ENCODE data around the gene FUNDC2. TPM values are rescaled to one million over a fixed set of nuclear protein-coding genes. Genes with fewer than 3 reads are reported as not detected.

Gene FUNDC2
- total and polyA plus RNA-seq, 2 of the 13 experiments (the other 11 are each of a cell fraction or from before 2014, with no cell fraction given) = 65.3 to 109 TPM

DNA sequence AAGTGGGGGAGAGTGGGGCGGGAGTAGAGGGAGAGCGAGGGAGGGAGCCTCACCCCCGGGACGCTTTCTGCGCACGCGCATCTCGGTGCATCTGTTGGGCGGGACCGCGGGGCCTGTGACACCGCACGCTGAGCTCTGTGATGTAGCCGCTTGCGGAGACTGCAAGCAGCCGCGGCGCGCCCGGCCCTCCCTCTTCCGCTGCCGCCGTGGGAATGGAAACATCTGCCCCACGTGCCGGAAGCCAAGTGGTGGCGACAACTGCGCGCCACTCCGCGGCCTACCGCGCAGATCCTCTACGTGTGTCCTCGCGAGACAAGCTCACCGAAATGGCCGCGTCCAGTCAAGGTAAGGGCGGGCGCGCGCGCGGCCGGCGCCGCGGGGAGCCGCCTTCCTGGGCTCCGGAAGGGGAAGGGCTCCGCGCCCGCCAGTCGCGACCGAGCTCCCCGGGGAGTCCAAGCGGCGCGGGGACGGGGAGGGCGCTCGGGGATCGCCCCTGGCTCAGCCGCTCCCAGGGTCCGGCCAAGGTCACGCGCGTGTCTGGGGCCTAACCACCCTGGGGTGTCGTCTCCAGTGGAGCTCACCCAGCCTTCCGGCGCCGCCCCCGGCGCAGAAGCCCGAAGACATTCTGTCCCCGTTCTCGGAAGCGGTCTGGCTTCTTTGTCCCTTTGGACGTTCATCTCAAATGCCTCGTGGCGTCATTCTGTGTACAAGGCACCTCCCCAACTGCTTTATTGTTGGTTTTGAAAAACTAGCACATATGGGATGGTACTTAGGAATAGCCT, at the start of gene FUNDC2 (continued):
- TF ChIP-seq FOSL2 (CRISPR knock-in tag; IDR thresholded peaks at IDR 0.05) (no peak; the same call in 1 of the 2 replicates), SPEN (CRISPR knock-in tag; IDR thresholded peaks at IDR 0.05; ENCODE audit: low read depth) (peak; percentile 73), ZZZ3 (CRISPR knock-in tag; IDR thresholded peaks at IDR 0.05; ENCODE audit: borderline replicate concordance) (no peak), ZNF607 (CRISPR knock-in tag; IDR thresholded peaks at IDR 0.05; ENCODE audit: borderline replicate concordance) (no peak), NFYB (CRISPR knock-in tag; IDR thresholded peaks at IDR 0.05) (no peak), KDM5A (IDR thresholded peaks at IDR 0.05; ENCODE audit: borderline replicate concordance, low read length) (no peak), HDAC1 (CRISPR knock-in tag; IDR thresholded peaks at IDR 0.05) (peak; percentile 46; the same call in 1 of the 2 replicates), CHD4 (IDR thresholded peaks at IDR 0.05; ENCODE audit: borderline replicate concordance, low read length) (no peak), ATAD3A (CRISPR knock-in tag; IDR thresholded peaks at IDR 0.05) (no peak), ZEB1 (IDR thresholded peaks at IDR 0.05; ENCODE audit: insufficient replicate concordance, low read depth) (no peak), KDM2A (CRISPR knock-in tag; IDR thresholded peaks at IDR 0.05; ENCODE audit: borderline replicate concordance, low read depth) (peak; percentile 62; the same call in 1 of the 2 replicates), NR2F6 (IDR thresholded peaks at IDR 0.05) (no peak), NR2F6 (CRISPR knock-in tag; IDR thresholded peaks at IDR 0.05) (no peak), ZC3H4 (CRISPR knock-in tag; IDR thresholded peaks at IDR 0.05; ENCODE audit: borderline replicate concordance) (no peak), ZNF674 (CRISPR knock-in tag; IDR thresholded peaks at IDR 0.05; ENCODE audit: low read depth) (no peak), ZNF598 (CRISPR knock-in tag; IDR thresholded peaks at IDR 0.05; ENCODE audit: borderline replicate concordance) (no peak)
- TF ChIP-seq, protein P1, sequence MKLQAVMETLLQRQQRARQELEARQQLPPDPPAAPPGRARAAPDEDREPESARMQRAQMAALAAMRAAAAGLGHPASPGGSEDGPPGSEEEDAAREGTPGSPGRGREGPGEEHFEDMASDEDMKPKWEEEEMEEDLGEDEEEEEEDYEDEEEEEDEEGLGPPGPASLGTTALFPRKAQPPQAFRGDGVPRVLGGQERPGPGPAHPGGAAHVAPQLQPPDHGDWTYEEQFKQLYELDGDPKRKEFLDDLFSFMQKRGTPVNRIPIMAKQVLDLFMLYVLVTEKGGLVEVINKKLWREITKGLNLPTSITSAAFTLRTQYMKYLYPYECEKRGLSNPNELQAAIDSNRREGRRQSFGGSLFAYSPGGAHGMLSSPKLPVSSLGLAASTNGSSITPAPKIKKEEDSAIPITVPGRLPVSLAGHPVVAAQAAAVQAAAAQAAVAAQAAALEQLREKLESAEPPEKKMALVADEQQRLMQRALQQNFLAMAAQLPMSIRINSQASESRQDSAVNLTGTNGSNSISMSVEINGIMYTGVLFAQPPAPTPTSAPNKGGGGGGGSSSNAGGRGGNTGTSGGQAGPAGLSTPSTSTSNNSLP (IDR thresholded peaks at IDR 0.05; ENCODE audit: low read depth, low read length) = no peak
- TF ChIP-seq, protein P2, sequence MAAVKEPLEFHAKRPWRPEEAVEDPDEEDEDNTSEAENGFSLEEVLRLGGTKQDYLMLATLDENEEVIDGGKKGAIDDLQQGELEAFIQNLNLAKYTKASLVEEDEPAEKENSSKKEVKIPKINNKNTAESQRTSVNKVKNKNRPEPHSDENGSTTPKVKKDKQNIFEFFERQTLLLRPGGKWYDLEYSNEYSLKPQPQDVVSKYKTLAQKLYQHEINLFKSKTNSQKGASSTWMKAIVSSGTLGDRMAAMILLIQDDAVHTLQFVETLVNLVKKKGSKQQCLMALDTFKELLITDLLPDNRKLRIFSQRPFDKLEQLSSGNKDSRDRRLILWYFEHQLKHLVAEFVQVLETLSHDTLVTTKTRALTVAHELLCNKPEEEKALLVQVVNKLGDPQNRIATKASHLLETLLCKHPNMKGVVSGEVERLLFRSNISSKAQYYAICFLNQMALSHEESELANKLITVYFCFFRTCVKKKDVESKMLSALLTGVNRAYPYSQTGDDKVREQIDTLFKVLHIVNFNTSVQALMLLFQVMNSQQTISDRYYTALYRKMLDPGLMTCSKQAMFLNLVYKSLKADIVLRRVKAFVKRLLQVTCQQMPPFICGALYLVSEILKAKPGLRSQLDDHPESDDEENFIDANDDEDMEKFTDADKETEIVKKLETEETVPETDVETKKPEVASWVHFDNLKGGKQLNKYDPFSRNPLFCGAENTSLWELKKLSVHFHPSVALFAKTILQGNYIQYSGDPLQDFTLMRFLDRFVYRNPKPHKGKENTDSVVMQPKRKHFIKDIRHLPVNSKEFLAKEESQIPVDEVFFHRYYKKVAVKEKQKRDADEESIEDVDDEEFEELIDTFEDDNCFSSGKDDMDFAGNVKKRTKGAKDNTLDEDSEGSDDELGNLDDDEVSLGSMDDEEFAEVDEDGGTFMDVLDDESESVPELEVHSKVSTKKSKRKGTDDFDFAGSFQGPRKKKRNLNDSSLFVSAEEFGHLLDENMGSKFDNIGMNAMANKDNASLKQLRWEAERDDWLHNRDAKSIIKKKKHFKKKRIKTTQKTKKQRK (IDR thresholded peaks at IDR 0.05; ENCODE audit: low read length) = no peak
- TF ChIP-seq, protein P3, sequence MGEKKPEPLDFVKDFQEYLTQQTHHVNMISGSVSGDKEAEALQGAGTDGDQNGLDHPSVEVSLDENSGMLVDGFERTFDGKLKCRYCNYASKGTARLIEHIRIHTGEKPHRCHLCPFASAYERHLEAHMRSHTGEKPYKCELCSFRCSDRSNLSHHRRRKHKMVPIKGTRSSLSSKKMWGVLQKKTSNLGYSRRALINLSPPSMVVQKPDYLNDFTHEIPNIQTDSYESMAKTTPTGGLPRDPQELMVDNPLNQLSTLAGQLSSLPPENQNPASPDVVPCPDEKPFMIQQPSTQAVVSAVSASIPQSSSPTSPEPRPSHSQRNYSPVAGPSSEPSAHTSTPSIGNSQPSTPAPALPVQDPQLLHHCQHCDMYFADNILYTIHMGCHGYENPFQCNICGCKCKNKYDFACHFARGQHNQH (CRISPR knock-in tag; IDR thresholded peaks at IDR 0.05) = no peak; the same call in 1 of the 2 replicates
- TF ChIP-seq, protein P4, sequence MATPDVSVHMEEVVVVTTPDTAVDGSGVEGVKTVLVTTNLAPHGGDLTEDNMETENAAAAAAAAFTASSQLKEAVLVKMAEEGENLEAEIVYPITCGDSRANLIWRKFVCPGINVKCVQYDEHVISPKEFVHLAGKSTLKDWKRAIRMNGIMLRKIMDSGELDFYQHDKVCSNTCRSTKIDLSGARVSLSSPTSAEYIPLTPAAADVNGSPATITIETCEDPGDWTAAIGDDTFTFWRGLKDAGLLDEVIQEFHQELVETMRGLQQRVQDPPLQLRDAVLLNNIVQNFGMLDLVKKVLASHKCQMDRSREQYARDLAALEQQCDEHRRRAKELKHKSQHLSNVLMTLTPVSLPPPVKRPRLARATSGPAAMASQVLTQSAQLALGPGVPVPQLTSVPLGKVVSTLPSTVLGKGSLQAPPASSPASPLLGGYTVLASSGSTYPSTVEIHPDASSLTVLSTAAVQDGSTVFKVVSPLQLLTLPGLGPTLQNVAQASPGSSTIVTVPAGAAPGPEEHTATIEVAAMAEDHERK (CRISPR knock-in tag; IDR thresholded peaks at IDR 0.05; ENCODE audit: low read depth) = no peak

All from HepG2 (cell line).